ENCODE measurements around the gene AMN1.

- TF ChIP-seq EZH2 (IDR thresholded peaks at IDR 0.05; ENCODE audit: low read length) = no peak
- TF ChIP-seq CTCF (optimal IDR thresholded peaks at IDR 0.05 in 1 of 3, IDR thresholded peaks at IDR 0.05 in 1 of 3, conservative IDR thresholded peaks at IDR 0.05 in 1 of 3; ENCODE audit: extremely low read depth in 1 of 3, insufficient read depth in 2 of 3, low read length in 3 of 3) = no peak
These were observed 37.1 kb upstream of the AMN1 start for GRCh38 chr12:31765931-31766330.

All from keratinocyte (primary cell).